OCI-M2 (cell line): Measurements from ENCODE around the gene GAS6.

ENCODE experiments used
- DNase-seq: peaks from one replicate; lab custom pipeline; 2025; ENCODE audit not compliant: unreplicated experiment; lab: John Stamatoyannopoulos, UW

GAS6 gene

GRCh38 chr13:113777311-113778260 lies 86.3 kb downstream of the GAS6 start:
- DNase-seq: no peak

GRCh38 chr13:113776231-113777125 lies 87.4 kb downstream of the GAS6 start:
- no peak for DNase-seq

- no peak for DNase-seq
Measured at GRCh38 chr13:113775451-113776145, 88.3 kb downstream of the GAS6 start.

- DNase-seq: no peak
Measured at GRCh38 chr13:113774177-113775107, 89.4 kb downstream of the GAS6 start.

GRCh38 chr13:113771709-113772331 lies 92.1 kb downstream of the GAS6 start:
- DNase-seq: no peak

- DNase-seq: no peak
Measured at GRCh38 chr13:113770937-113771336, 92.9 kb downstream of the GAS6 start.
